Head of caudate nucleus (tissue), 42 donors: ENCODE measurements around the gene ATP2A2.
"Not testable (repeated sequence)": the region's sequence is repeated elsewhere in the genome, so short reads cannot be mapped to it uniquely, and the experiment has no call there.

Source experiments
- DNase-seq, 42 donors: peaks; one replicate each; pipeline versions ENCODE4 v3.0.0 to v3.0.0-alpha.2; 2020 to 2021; ENCODE audit warnings: mixed read lengths in 7 of 42
- intact Hi-C: fragments of 100-400 bp; cut with DNase I; formaldehyde crosslinking; loops from one replicate; pipeline ENCODE4 v1.15.0; 2022

Gene ATP2A2

DNA sequence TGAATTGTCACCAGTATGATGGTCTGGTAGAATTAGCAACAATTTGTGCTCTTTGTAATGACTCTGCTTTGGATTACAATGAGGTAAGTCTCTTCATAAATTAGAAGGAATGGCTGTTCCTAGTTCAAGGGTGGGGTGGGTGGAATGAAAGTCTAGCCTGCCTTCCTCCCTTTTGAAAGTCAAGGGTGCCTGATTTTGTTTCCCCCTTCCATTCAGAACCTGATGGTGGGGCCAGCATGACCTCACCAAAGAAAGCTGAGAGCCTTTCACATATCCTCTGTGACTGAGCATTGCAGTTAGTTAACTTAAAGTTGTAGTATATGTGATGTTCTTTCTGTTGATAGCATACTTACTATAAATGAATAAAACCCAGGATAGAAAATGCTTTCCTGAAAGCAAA is 52.2 kb downstream of the ATP2A2 start:
- intact Hi-C loops, result no loop called here
- peak in 1 of 42 donors; percentile 4 for DNase-seq

DNA sequence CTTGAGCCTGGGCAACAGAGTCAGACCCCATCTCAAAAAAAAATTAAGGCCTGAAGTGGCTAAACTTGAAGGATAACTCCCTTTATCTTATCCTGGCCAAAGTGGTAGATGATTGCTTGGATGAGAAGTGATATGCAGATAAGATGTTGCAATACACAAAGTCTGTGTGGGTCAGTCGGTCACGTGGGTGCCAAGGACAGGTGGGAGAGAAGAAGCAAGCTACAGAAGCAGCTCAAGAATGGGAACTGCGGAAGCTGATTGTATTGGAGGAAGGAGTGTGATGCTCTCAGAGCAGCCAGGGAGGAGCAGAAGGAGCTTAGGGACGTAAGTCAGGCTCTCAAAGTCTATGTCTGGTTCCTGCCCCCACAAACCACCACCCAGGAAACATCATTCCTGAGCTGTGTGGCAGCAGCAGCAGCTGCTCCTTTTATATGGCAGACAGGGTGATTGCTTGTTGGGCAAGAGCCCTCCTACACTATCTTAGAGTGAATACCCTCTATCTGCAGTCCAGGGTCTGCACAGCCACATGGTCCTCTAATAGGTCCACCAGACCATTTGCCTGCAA is 54.5 kb downstream of the ATP2A2 start:
- peak in 16 of 42 donors; percentile 24 to 74 (median 48) for DNase-seq
- intact Hi-C loops, result no loop called here

DNA sequence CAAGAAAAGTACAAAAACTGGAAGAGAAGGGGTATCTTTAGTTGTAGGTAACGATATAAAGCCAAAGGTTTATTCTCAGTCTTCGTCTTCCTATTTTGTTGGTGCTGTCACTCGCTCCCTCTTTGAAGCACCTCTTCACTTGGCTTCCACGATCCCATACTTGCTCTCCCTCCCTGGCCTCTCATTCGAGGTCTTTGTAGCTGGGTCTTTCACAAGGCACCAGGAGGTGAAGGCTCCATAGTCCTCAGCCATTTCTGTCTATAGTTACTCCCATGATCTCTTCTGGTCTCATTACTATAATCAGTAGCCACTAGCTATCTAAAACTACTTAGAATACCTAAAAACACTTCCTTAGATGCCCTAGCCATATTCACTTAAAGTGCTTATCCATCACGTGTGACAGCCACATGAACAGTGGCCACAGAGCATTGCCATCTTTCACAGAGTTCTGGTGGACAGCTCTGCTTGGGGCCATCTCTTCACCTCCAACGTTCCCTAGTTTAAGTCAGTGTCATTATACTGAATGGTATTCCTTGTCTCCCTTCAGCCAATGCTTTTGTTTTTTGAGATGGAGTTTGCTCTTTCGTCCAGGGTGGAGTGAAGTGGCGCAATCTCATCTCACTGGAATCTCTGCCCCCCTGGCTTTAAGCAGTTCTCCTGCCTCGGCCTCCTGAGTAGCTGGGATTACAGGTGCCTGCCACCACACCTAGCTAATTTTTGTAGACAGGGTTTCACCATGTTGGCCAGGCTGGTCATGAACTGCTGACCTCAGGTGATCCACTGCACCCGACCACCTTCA is 57.1 kb downstream of the ATP2A2 start:
- intact Hi-C loops, result no loop called here
- DNase-seq, result peak in 1 of 42 donors; percentile 3

DNA sequence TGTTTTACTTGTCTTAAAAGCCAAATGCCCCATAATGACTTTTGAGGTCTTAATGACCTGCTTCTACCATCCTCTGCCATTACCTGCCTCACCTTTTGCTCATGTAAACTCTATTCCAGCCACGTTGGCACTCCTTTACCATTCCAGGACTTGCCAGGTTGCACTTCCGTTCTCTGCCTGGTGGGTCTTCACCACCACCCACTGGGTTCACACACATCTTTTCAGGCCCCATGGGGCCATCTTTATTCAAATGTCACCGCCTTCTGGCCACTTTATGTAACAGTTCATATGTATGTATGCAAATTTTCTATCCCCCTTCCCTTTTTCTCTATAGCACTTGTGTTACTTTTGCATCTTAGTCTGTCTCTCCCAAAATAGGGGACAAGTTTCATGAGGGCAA is 57.7 kb downstream of the ATP2A2 start:
- intact Hi-C loops, result no loop called here
- peak in 1 of 42 donors; percentile 3 for DNase-seq

DNA sequence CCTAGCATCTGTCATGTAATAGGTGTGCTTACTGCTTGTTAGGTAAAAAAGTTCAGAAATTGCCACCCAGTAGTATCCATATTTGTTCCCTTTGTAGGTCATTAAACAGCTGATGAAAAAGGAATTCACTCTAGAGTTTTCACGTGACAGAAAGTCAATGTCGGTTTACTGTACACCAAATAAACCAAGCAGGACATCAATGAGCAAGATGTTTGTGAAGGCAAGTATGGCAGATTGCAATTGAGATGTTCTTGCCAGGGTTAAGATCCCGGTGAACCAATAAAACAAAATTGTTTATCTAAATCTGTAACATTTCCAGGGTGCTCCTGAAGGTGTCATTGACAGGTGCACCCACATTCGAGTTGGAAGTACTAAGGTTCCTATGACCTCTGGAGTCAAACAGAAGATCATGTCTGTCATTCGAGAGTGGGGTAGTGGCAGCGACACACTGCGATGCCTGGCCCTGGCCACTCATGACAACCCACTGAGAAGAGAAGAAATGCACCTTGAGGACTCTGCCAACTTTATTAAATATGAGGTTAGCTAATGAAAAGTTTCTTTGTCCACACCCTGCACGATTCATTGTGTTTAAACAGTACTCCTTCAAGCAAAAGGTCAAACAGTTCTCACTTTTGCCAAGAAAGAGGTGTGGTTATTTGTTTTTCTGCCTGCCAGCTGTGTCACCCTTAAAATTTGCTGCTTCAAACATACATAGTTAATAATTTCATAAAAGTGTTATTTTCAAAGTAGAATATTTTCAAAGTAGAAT is 58.3 kb downstream of the ATP2A2 start:
- intact Hi-C loops, result no loop called here
- peak in 1 of 42 donors; percentile 10 for DNase-seq

DNA sequence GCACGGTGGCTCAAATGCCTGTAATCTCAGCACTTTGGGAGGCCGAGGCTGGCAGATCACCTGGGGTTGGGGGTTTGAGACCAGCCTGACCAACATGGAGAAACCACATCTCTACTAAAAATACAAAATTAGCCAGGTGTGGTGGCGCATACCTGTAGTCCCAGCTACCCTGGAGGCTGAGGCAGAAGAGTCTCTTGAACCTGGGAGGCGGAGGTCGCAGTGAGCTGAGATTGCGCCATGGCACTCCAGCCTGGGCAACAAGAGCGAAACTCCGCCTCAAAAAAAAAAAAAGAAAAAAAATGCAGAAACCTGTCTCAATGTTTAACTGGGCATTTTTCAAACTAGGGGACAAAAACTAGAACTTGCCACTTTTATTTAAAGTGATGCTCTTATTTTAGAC is 59.2 kb downstream of the ATP2A2 start:
- intact Hi-C loops, result not testable (repeated sequence)
- peak in 2 of 42 donors; percentile 12 to 16 for DNase-seq

DNA sequence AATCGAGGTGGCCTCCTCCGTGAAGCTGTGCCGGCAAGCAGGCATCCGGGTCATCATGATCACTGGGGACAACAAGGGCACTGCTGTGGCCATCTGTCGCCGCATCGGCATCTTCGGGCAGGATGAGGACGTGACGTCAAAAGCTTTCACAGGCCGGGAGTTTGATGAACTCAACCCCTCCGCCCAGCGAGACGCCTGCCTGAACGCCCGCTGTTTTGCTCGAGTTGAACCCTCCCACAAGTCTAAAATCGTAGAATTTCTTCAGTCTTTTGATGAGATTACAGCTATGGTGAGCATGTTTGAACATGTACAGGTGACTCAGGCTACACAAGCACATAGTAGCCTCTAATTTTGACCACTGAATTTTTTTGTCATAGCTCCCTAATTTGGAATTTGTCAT is 59.7 kb downstream of the ATP2A2 start:
- intact Hi-C loops, result no loop called here
- DNase-seq, result peak in 4 of 42 donors; percentile 9 to 34 (median 29)

DNA sequence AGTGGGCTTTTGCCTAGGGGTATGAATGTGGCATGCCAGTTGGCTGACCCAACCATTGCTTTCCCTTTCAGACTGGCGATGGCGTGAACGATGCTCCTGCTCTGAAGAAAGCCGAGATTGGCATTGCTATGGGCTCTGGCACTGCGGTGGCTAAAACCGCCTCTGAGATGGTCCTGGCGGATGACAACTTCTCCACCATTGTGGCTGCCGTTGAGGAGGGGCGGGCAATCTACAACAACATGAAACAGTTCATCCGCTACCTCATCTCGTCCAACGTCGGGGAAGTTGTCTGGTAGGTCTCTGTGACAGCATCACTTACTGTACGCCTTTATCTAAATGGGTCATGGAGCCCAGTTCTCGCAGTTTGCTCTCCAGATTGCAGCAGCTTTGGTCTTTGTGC is 61.1 kb downstream of the ATP2A2 start:
- peak in 3 of 42 donors; percentile 6 to 21 (median 14) for DNase-seq
- intact Hi-C loops, result no loop called here

DNA sequence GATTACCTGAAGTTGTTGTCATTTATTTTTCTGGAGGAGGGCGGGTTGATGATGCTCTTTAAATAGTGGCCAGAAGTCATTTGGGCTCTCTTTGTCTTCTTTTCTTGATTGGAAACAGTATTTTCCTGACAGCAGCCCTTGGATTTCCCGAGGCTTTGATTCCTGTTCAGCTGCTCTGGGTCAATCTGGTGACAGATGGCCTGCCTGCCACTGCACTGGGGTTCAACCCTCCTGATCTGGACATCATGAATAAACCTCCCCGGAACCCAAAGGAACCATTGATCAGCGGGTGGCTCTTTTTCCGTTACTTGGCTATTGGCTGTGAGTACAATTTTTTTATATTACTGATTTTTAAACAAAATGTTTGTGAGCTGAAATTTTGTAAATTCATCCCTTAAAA is 62.1 kb downstream of the ATP2A2 start:
- intact Hi-C loops, result no loop called here
- peak in 2 of 42 donors; percentile 5 to 24 for DNase-seq

DNA sequence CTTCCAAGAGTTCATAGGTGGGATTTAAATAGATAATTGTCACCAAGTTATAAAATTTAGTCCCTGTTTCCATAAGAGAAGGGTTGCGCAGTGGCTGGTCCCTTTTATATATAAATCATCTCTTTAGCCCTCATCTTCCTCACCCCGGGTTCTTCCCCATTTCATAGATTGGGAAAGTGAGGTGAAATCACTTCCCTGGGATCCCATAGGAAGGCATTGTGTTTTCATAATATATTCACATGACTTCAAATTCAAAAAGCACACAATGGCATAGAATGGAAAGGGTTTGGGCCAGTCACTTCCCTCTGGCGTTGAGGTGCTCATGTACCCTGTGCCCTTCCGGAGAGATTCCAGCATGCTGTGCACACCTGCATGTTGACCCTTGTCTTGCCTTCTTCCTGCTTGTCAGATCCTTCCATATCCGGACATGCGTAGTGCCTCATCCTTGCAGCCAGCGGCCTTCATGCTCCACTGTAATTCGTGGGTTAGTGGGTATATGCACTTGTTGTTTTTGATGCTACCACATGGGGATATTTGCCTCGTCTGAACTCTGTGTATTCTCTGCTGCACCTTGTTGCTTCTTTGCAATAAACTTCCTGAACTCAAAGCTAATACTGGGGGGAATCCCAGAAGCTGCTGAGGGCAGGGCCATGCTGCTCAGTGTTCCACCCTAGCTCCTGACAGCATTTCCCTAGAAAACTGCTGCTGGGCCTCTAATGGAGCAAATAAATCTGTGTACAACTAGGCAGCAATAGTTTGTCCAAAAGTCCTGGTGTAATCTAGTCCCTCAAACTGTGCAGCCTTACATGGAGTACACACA is 62.9 kb downstream of the ATP2A2 start:
- intact Hi-C loops, result no loop called here
- DNase-seq, result peak in 2 of 42 donors; percentile 11

DNA sequence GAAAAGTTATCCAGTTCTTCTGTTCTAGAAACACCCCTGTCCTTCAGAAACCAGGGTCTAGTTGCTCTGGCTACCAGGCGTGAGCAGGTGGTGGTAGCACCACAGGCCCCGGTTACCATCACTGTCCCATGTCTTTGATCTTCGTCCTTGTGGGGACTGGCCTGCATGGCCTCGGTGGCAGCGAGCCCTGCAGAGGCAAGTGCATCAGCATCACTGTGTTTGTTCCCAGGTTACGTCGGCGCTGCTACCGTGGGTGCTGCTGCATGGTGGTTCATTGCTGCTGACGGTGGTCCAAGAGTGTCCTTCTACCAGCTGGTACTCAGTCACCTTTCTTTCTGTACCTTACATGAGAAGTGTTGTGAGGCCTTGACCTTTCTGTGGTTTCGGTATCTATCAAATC is 63.6 kb downstream of the ATP2A2 start:
- DNase-seq, result peak in 5 of 42 donors; percentile 10 to 36 (median 25)
- intact Hi-C loops, result no loop called here

DNA sequence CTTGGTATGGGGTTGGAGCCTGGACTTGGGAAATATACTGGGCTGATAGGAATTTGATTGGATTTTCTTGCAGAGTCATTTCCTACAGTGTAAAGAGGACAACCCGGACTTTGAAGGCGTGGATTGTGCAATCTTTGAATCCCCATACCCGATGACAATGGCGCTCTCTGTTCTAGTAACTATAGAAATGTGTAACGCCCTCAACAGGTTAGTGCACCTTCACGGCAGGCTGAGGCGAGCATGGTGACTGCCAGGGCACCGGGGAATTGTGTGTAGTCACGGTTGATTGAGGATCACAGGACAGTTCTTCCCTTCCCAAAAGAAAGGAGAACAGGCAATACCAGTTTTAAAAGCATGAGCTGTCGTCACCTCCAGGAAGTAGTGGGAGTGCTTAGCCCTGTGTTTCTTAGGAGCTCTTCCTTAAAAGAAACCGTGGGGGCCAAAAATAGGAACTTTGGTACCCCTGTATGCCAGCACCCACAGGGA is 64.2 kb downstream of the ATP2A2 start:
- intact Hi-C loops, result no loop called here
- peak in 24 of 42 donors; percentile 7 to 73 (median 38) for DNase-seq

DNA sequence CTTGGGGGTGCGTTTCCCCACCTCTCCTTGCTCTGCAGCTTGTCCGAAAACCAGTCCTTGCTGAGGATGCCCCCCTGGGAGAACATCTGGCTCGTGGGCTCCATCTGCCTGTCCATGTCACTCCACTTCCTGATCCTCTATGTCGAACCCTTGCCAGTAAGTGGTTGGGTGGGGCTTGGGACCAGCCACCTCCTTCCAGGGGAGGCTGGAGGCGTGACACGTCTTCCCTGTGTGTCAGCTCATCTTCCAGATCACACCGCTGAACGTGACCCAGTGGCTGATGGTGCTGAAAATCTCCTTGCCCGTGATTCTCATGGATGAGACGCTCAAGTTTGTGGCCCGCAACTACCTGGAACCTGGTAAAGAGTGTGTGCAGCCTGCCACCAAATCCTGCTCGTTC is 64.9 kb downstream of the ATP2A2 start:
- intact Hi-C loops, result no loop called here

DNA sequence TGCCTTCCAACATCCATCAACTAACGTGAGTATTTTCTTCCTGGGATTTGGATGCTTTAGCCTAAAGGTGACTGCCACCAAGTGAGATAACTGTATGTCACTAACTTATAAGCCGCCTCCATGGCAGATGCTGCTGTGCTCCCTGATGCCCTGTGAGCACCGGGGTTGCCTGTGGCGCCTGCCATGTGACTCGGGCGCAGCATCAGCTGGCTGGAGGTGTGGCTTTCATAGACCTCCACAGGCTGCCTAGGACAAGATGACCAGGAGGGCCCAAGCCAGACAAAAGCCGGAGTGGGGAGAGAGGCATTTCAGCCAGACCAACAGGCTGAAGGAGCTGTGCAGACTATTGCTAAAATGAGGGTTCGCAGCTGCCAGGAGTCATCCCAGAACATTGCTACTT is 66.7 kb downstream of the ATP2A2 start:
- DNase-seq, result peak in 2 of 42 donors; percentile 30 to 32
- intact Hi-C loops, result no loop called here

More for the DNA sequence above, 64.9 kb downstream of the ATP2A2 start:
- peak in 33 of 42 donors; percentile 3 to 78 (median 42) for DNase-seq

DNA sequence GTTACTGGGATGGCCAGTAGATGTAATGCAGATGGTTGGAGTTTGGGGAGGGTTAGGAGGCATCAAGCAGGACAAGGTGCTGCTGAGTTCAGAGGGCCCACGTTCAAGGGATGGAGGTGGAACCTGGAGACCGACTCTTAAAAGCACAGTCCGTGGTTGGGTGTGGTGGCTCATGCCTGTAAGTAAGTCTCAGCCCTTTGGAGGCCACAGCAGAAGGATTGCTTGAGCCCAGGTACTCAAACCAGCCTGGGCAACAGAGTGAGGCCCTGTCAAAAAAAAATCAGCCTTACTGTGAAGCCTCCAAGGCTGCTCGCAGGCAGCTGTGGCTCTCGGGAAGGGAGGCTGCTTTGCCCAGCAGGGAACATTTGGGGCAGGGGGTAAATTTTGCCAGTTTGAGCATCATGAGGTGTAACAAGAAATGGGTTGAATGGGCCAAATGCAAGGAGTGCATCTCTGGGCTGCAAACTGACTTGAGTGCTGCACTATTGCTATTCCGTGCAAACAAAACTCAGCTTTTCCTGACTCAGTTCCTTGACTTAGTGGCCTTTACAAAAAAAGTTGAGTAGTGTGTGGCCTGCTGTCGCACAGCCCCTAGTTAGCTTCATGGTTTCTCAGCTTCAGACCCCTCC is 67.5 kb downstream of the ATP2A2 start:
- peak in 3 of 42 donors; percentile 6 to 22 (median 17) for DNase-seq
- intact Hi-C loops, result no loop called here

DNA sequence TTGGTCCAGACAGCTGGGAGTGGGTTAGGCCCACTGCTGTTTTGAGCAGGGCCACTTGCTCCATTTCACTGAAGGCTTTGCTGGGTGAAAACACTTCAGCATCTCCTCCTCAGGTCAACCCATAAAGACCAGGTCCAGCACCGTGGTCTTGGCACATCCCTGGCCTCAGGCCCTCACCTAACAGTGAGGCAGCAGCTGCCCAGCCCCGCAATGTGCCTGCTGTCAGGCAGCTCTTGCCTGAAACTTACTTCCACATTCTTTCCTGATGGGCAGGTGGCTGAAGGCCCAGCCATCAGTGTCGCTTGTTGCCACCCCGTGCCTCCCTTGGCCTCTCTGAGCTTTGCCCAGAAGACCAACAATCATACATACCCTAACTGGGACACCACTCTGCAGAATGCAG is 68.0 kb downstream of the ATP2A2 start:
- intact Hi-C loops, result no loop called here
- peak in 2 of 42 donors; percentile 9 to 22 for DNase-seq

DNA sequence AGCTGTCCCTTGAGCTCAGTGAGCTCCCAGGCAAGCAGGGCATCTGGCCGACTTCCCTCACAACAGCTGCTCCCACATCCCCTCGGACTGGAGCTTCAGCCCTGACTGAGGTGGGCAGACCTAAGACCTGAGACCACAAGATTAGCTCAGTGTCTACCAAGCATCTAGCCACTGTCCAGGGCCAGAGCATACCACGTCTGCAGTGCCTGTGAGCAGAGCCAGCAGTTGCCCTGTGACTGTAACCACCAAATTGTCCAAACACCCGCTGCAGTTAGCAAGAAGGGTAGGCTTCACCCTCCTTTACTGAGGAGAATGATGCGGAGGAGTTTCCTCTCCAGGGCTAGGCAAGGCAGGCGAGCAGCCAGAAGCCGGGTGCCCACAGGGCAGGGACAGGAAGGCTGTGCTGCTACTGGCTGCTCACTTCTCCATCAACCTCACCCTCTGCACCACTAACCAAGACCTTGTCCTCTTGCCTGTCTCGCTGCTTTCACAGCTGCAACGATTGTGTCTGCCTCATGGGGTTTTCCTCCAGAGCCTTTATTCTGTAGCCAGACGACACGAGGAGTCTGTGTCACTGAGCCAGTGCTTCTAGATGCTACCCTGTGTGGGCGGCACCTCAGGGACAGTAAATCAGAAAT is 68.6 kb downstream of the ATP2A2 start:
- DNase-seq, result peak in 12 of 42 donors; percentile 21 to 61 (median 36)
- intact Hi-C loops, result no loop called here

DNA sequence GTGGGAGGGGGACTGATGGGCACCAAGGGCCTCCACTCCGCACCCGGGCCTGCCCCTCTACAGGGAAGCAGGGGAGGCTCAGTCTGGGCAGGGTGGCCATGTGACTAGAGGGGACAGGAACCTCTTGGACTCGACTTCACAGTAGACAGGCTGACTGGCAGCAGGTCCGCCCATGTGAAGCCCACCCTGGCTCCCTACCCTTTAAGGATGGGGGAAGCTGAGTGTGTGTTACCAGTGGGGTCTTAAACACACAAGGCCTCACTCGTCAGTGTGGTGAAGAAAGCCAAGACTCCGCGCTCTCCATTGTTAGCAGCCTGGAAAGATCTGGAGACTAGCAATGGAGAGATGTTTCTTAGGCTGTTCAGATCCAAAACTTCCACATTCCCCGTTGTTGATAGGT is 70.1 kb downstream of the ATP2A2 start:
- intact Hi-C loops, result no loop called here
- DNase-seq, result no peak
